ENCODE data around the gene TXNRD3. TPM values are rescaled to one million over a fixed set of nuclear protein-coding genes. Genes with fewer than 3 reads are reported as not detected.

The TXNRD3 gene
- total and polyA plus RNA-seq, 2 of the 4 experiments (the other 2 are of a cell fraction) = 3.9 to 8.4 TPM

- Histone ChIP-seq H3K4me1 (ENCODE audit: control insufficient read depth, insufficient read depth, low read length) (no peaks in the 10 kb centered on the region), H3K14ac (replicated peaks; ENCODE audit: low read depth, low read length) (no peak overlapping the region), H3K9me3 (ENCODE audit: control insufficient read depth, insufficient read depth, low read length) (no peaks in the 10 kb centered on the region), H3K9me1 (ENCODE audit: insufficient read depth, low read length) (no peaks in the 10 kb centered on the region), H3K36me3 (ENCODE audit: control insufficient read depth, insufficient read depth, low read length) (no peaks in the 10 kb centered on the region), H4K20me1 (ENCODE audit: insufficient read depth, low read length) (no peaks in the 10 kb centered on the region), H2BK120ac (ENCODE audit: low read depth, low read length) (no peak overlapping the region), H2BK15ac (ENCODE audit: low read depth, low read length) (no peak overlapping the region), H4K5ac (ENCODE audit: low read depth, low read length) (no peak overlapping the region), H3K18ac (ENCODE audit: low read depth, low read length) (no peak overlapping the region), H2AK5ac (ENCODE audit: low read depth, low read length) (no peak overlapping the region), H3K56ac (ENCODE audit: extremely low read depth, insufficient read depth, low read length) (no peak overlapping the region), H2AK9ac (replicated peaks; ENCODE audit: low read depth, low read length, poor library complexity) (no peak overlapping the region), H3K9ac (ENCODE audit: low read depth, low read length) (no peak overlapping the region), H2BK5ac (ENCODE audit: low read depth, low read length, poor library complexity, severe bottlenecking) (no peak overlapping the region), H3K4me3 (ENCODE audit: insufficient read depth, low read depth, low read length) (no peak overlapping the region), H4K8ac (ENCODE audit: low read depth in 2 of 2, low read length in 2 of 2) (no peak overlapping the region), H4K91ac (ENCODE audit: insufficient read depth, low read depth, low read length) (no peak overlapping the region), H3K4ac (ENCODE audit: low read depth, low read length) (no peak overlapping the region), H2AFZ (replicated peaks; ENCODE audit: low read length, poor library complexity) (no peak overlapping the region), H3K23ac (ENCODE audit: low read depth, low read length) (no peak overlapping the region), H3K4me2 (ENCODE audit: low read depth, low read length) (no peak overlapping the region), H3K79me1 (ENCODE audit: low read depth in 1 of 2, low read length in 2 of 2) (no peaks in the 10 kb centered on the region), H2BK20ac (ENCODE audit: low read depth, low read length) (no peak overlapping the region), H3K27me3 (ENCODE audit: control insufficient read depth, insufficient read depth, low read length) (peaks cover 28% of the 10 kb centered on the region), H3K27ac (ENCODE audit: insufficient read depth, low read length) (no peak overlapping the region)
- in situ Hi-C loops (cut with MboI; ENCODE audit: low sequenced_read_pairs) (no loop called here), dilution Hi-C loops (cut with HindIII; ENCODE audit: low sequenced_read_pairs, unreplicated experiment) (no loop called here), intact Hi-C loops (cut with micrococcal nuclease) (no loop called here)
- POLR2A ChIA-PET (ENCODE audit: unreplicated experiment) = no interaction called here
- CTCF ChIA-PET = no interaction called here
- WGBS, 2 experiments (ENCODE audit: extremely low coverage in 2 of 2, insufficient read length in 1 of 2) = 0% methylated on average over 1 of the region's 2 CpGs; no CpG with 5 or more reads in 1 of the 2 experiments
- no peak for ATAC-seq (ENCODE audit: low read depth)
- no peak for DNase-seq
- no TSS peak for BruUV-seq (replicated peaks)
- no peak for TF ChIP-seq NFE2L2 (IDR thresholded peaks at IDR 0.05; ENCODE audit: low read depth, low read length)
- TF ChIP-seq CHD1 (IDR thresholded peaks at IDR 0.05; ENCODE audit: low read depth, low read length) = no peak
- TF ChIP-seq FOS (IDR thresholded peaks at IDR 0.05; ENCODE audit: low read depth, low read length) = no peak
- no peak for TF ChIP-seq RFX5 (IDR thresholded peaks at IDR 0.05; ENCODE audit: low read depth, low read length)
- TF ChIP-seq CEBPB (IDR thresholded peaks at IDR 0.05; ENCODE audit: low read depth, low read length) = no peak
- TF ChIP-seq MXI1 (IDR thresholded peaks at IDR 0.05; ENCODE audit: borderline replicate concordance, low read depth, low read length) = no peak
- TF ChIP-seq, protein P1, sequence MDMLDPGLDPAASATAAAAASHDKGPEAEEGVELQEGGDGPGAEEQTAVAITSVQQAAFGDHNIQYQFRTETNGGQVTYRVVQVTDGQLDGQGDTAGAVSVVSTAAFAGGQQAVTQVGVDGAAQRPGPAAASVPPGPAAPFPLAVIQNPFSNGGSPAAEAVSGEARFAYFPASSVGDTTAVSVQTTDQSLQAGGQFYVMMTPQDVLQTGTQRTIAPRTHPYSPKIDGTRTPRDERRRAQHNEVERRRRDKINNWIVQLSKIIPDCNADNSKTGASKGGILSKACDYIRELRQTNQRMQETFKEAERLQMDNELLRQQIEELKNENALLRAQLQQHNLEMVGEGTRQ (IDR thresholded peaks at IDR 0.05; ENCODE audit: low read depth, low read length) = no peak
- TF ChIP-seq MAZ (IDR thresholded peaks at IDR 0.05; ENCODE audit: borderline replicate concordance, low read depth, low read length) = no peak
- no peak for TF ChIP-seq RAD21 (IDR thresholded peaks at IDR 0.05; ENCODE audit: low read length)
- TF ChIP-seq BHLHE40 (IDR thresholded peaks at IDR 0.05; ENCODE audit: low read depth, low read length) = no peak
These were observed 30.6 kb upstream of the TXNRD3 start for GRCh38 chr3:126685493-126685892.
